H1 (cell line): ENCODE data around the gene ECEL1. TPM values are rescaled to one million over a fixed set of nuclear protein-coding genes. Genes with fewer than 3 reads are reported as not detected.

Source experiments
- CTCF ChIA-PET: fragments of 300-600 bp; sonication (Branson Sonifier 250); formaldehyde crosslinking; loops from one replicate; lab custom pipeline; 2021; ENCODE audit not compliant: partially characterized antibody; lab: Charles Lee
- POLR2A ChIA-PET: fragments of 300-600 bp; sonication (Branson Sonifier 250); formaldehyde crosslinking; loops from one replicate; lab custom pipeline; 2021; ENCODE audit warnings: inconsistent platforms; ENCODE audit not compliant: partially characterized antibody; lab: Charles Lee
- DNase-seq, 2 experiments: peaks; one replicate each; pipeline versions ENCODE4 v3.0.0 to v3.0.0-alpha.2; 2010 to 2022; ENCODE audit warnings: low spot score in 2 of 2, low read depth in 1 of 2, mixed read lengths in 1 of 2
- FAIRE-seq: peaks from 2 replicates; lab custom pipeline; 2011; peaks lifted over from hg19 to GRCh38; lab: Jason Lieb, UNC
- H2AFZ ChIP-seq: 2 replicates; pipeline ENCODE4 v1.8.1; 2012; ENCODE audit warnings: low read length, inconsistent platforms
- H2AK5ac ChIP-seq: 2 replicates; pipeline ENCODE4 v1.6.1; 2013; ENCODE audit warnings: low read depth, low read length
- H2BK120ac ChIP-seq: replicated peaks from 2 replicates; pipeline ENCODE3; 2013; ENCODE audit warnings: low read depth, low read length, inconsistent platforms
- H2BK12ac ChIP-seq: 2 replicates; pipeline ENCODE4 v1.6.1; 2013; ENCODE audit warnings: low read depth, low read length
- H2BK15ac ChIP-seq: 2 replicates; pipeline ENCODE4 v1.6.1; 2013; ENCODE audit warnings: low read length
- H2BK20ac ChIP-seq: 2 replicates; pipeline ENCODE4 v1.6.1; 2013; ENCODE audit warnings: low read length
- H2BK5ac ChIP-seq: 2 replicates; pipeline ENCODE4 v1.6.1; 2013; ENCODE audit warnings: low read depth, low read length
- H3K14ac ChIP-seq: 2 replicates; pipeline ENCODE4 v1.6.1; 2013; ENCODE audit warnings: inconsistent platforms; ENCODE audit not compliant: insufficient read length
- H3K18ac ChIP-seq: 2 replicates; pipeline ENCODE4 v1.6.1; 2013; ENCODE audit warnings: low read length; ENCODE audit errors: extremely low read depth
- H3K23ac ChIP-seq: 2 replicates; pipeline ENCODE4 v1.6.1; 2013; ENCODE audit warnings: inconsistent platforms; ENCODE audit not compliant: insufficient read length
- H3K23me2 ChIP-seq: 2 replicates; pipeline ENCODE4 v1.6.1; 2013; ENCODE audit warnings: low read depth, low read length
- H3K27ac ChIP-seq: 2 replicates; pipeline ENCODE4 v1.6.1; 2011; ENCODE audit warnings: low read depth, low read length, inconsistent platforms
- H3K27me3 ChIP-seq, 4 experiments: replicated peaks in 1 of 4; 1 replicate in 1 of 4; 2 replicates in 3 of 4; pipeline versions ENCODE4 v1.6.1 to v1.8.1; 2011 to 2013; ENCODE audit warnings: low read length in 3 of 4, mild to moderate bottlenecking in 3 of 4, inconsistent platforms in 2 of 4, mixed read lengths in 2 of 4, moderate library complexity in 1 of 4; ENCODE audit not compliant: control insufficient read depth in 3 of 4, insufficient read depth in 3 of 4; ENCODE audit errors: extremely low read depth in 1 of 4
- H3K36me3 ChIP-seq, 4 experiments: 2 replicates each; pipeline versions ENCODE4 v1.6.1 to v1.8.1; 2011 to 2013; ENCODE audit warnings: mild to moderate bottlenecking in 4 of 4, low read length in 3 of 4, moderate library complexity in 2 of 4, control low read depth in 1 of 4, inconsistent platforms in 1 of 4; ENCODE audit not compliant: insufficient read depth in 4 of 4, control insufficient read depth in 2 of 4
- H3K4ac ChIP-seq: replicated peaks from 2 replicates; pipeline ENCODE3; 2013; ENCODE audit warnings: low read length, low read depth, mixed read lengths, inconsistent platforms; ENCODE audit not compliant: insufficient read length
- H3K4me1 ChIP-seq, 4 experiments: replicated peaks in 1 of 4; 1 replicate in 1 of 4; 2 replicates in 3 of 4; pipeline versions ENCODE4 v1.6.1 to v1.8.1; 2011 to 2013; ENCODE audit warnings: low read length in 3 of 4, inconsistent platforms in 2 of 4, mixed read lengths in 1 of 4; ENCODE audit not compliant: insufficient read depth in 4 of 4, control insufficient read depth in 3 of 4
- H3K4me2 ChIP-seq, 2 experiments: 2 replicates each; pipeline versions ENCODE4 v1.6.1 to v1.8.1; 2011 to 2013; ENCODE audit warnings: low read depth in 2 of 2, low read length in 2 of 2, control low read depth in 1 of 2, inconsistent platforms in 1 of 2, mild to moderate bottlenecking in 1 of 2; ENCODE audit not compliant: insufficient read depth in 1 of 2
- H3K4me3 ChIP-seq, 4 experiments: fragments of 200-600, 300-600 bp in 1 of 4; sonication (generic), shearing (Covaris generic), sonication (Bioruptor Twin) in 1 of 4; 2 replicates each; pipeline versions ENCODE4 v1.5.1 to v1.8.1; 2011 to 2016; ENCODE audit warnings: low read length in 4 of 4, low read depth in 3 of 4, control low read depth in 2 of 4, inconsistent platforms in 2 of 4, mild to moderate bottlenecking in 2 of 4, mixed read lengths in 1 of 4, moderate library complexity in 1 of 4; ENCODE audit not compliant: insufficient read depth in 2 of 4; ENCODE audit errors: extremely low read depth in 1 of 4
- H3K56ac ChIP-seq: replicated peaks from 2 replicates; pipeline ENCODE3; 2013; ENCODE audit warnings: low read depth, mild to moderate bottlenecking, mixed read lengths, low read length, inconsistent platforms; ENCODE audit not compliant: insufficient read length
- H3K79me1 ChIP-seq: 2 replicates; pipeline ENCODE4 v1.6.1; 2013; ENCODE audit warnings: low read depth, low read length, control low read depth
- H3K79me2 ChIP-seq, 2 experiments: 2 replicates each; pipeline versions ENCODE4 v1.6.1 to v1.8.1; 2012 to 2013; ENCODE audit warnings: low read length in 2 of 2, mild to moderate bottlenecking in 2 of 2, inconsistent platforms in 1 of 2; ENCODE audit not compliant: insufficient read depth in 2 of 2, control insufficient read depth in 1 of 2
- H3K9ac ChIP-seq, 4 experiments: replicated peaks in 1 of 4; 1 replicate in 1 of 4; 2 replicates in 3 of 4; pipeline versions ENCODE4 v1.6.1 to v1.8.1; 2011 to 2013; ENCODE audit warnings: low read depth in 3 of 4, low read length in 3 of 4, control low read depth in 2 of 4, mild to moderate bottlenecking in 2 of 4, moderate library complexity in 2 of 4, inconsistent platforms in 1 of 4; ENCODE audit errors: extremely low read depth in 1 of 4
- H3K9me3 ChIP-seq, 2 experiments: 2 replicates each; pipeline versions ENCODE4 v1.6.1 to v1.8.1; 2012 to 2013; ENCODE audit warnings: mild to moderate bottlenecking in 2 of 2, moderate library complexity in 2 of 2, control low read depth in 1 of 2, inconsistent platforms in 1 of 2, low read depth in 1 of 2, low read length in 1 of 2, mixed read lengths in 1 of 2; ENCODE audit not compliant: insufficient read depth in 2 of 2
- H4K20me1 ChIP-seq, 2 experiments: replicated peaks in 1 of 2; 2 replicates each; pipeline versions ENCODE3 to v1.8.1; 2011 to 2013; ENCODE audit warnings: inconsistent platforms in 2 of 2, low read length in 2 of 2, mild to moderate bottlenecking in 1 of 2; ENCODE audit not compliant: insufficient read depth in 2 of 2, control insufficient read depth in 1 of 2
- H4K5ac ChIP-seq: 2 replicates; pipeline ENCODE4 v1.6.1; 2013; ENCODE audit warnings: low read length, low read depth, mixed read lengths, inconsistent platforms; ENCODE audit not compliant: insufficient read length
- H4K8ac ChIP-seq: 2 replicates; pipeline ENCODE4 v1.8.0; 2013; ENCODE audit warnings: mild to moderate bottlenecking, moderate library complexity, low read length, inconsistent platforms; ENCODE audit not compliant: insufficient read depth; ENCODE audit errors: extremely low read depth
- H4K91ac ChIP-seq: replicated peaks from 2 replicates; pipeline ENCODE3; 2013; ENCODE audit warnings: low read length, mixed read lengths, inconsistent platforms; ENCODE audit not compliant: insufficient read length
- ASH2L ChIP-seq: fragments of 200-600, 300-600 bp; sonication (generic); IDR thresholded peaks from one replicate; pipeline ENCODE4 v1.7.1; 2017; ENCODE audit warnings: low read length
- ATF3 ChIP-seq: IDR thresholded peaks from 2 replicates; pipeline ENCODE4 v1.6.1; 2011; ENCODE audit warnings: low read depth, mild to moderate bottlenecking, low read length; ENCODE audit not compliant: insufficient read depth
- CHD2 ChIP-seq: IDR thresholded peaks from 2 replicates; pipeline ENCODE4 v1.6.1; 2012; ENCODE audit warnings: low read length, improper control_type of control experiment
- FOSL1 ChIP-seq: IDR thresholded peaks from 2 replicates; pipeline ENCODE4 v1.6.1; 2011; ENCODE audit warnings: mild to moderate bottlenecking, low read depth, low read length, moderate library complexity; ENCODE audit not compliant: insufficient read depth
- HDAC6 ChIP-seq: IDR thresholded peaks from one replicate; pipeline ENCODE4 v1.7.1; 2012; ENCODE audit warnings: low read depth, mild to moderate bottlenecking, inconsistent platforms, low read length, moderate library complexity
- KDM1A ChIP-seq: fragments of 200-600, 300-600 bp; sonication (generic); IDR thresholded peaks from 2 replicates; pipeline ENCODE4 v1.7.1; 2016; ENCODE audit warnings: mild to moderate bottlenecking, low read length, borderline replicate concordance
- KDM4A ChIP-seq: IDR thresholded peaks from one replicate; pipeline ENCODE4 v1.7.1; 2012; ENCODE audit warnings: low read depth, mild to moderate bottlenecking, moderate library complexity, low read length, inconsistent platforms; ENCODE audit not compliant: severe bottlenecking
- KDM5A ChIP-seq: fragments of 200-600 bp; IDR thresholded peaks from 2 replicates; pipeline ENCODE4 v1.7.1; 2012; ENCODE audit warnings: mild to moderate bottlenecking, low read length, inconsistent platforms, mixed read lengths
- SAP30 ChIP-seq: fragments of 300-600 bp; sonication (generic); IDR thresholded peaks from 2 replicates; pipeline ENCODE4 v1.7.1; 2012; ENCODE audit warnings: low read length, moderate library complexity, mild to moderate bottlenecking, inconsistent platforms; ENCODE audit not compliant: insufficient read depth, insufficient replicate concordance
- SIRT6 ChIP-seq: IDR thresholded peaks from one replicate; pipeline ENCODE4 v1.7.1; 2012; ENCODE audit warnings: low read length, inconsistent platforms
- TCF12 ChIP-seq: IDR thresholded peaks from 2 replicates; pipeline ENCODE4 v1.6.1; 2011; ENCODE audit warnings: low read depth, mild to moderate bottlenecking, low read length
- TEAD4 ChIP-seq: IDR thresholded peaks from 2 replicates; pipeline ENCODE4 v1.6.1; 2012; ENCODE audit warnings: low read depth, low read length, inconsistent platforms, mixed read lengths
- WGBS, 2 experiments: shearing (Covaris generic) in 1 of 2; methylation state at CpG; one replicate each; pipeline versions ENCODE4 v1.1.6 to v1.1.7; 2013 to 2015; ENCODE audit warnings: low lambda C conversion rate in 2 of 2, mixed read lengths in 2 of 2, inconsistent platforms in 1 of 2, low coverage in 1 of 2, missing lambda C conversion rate in 1 of 2; ENCODE audit not compliant: insufficient replicate concordance in 2 of 2, insufficient coverage in 1 of 2, insufficient read length in 1 of 2; ENCODE audit errors: extremely low coverage in 1 of 2, missing lambda C conversion rate in 1 of 2; 5-methylcytosine and 5-hydroxymethylcytosine counted together
- polyA plus RNA-seq, 7 experiments: library from polyadenylated mRNA; depleted of rRNA in 3 of 7; stranded (reverse) in 5 of 7; unstranded in 2 of 7; fragments of >200 nt in 5 of 7; fragments of 200-250 nt in 2 of 7; gene quantifications; 1 replicate in 5 of 7; 2 replicates in 1 of 7; 4 replicates in 1 of 7; pipeline versions ENCODE4 v1.2.1 to v1.2.3, GENCODE V29; 2011 to 2013; ENCODE audit warnings: missing spikeins in 2 of 7, mixed read lengths in 2 of 7
- total RNA-seq: library from RNA; stranded (reverse); fragmentation: NEBNext Ultra II Directional; extraction: Animal tissue kit (Norgen Biotek cat#: 25700); gene quantifications from 2 replicates; pipeline ENCODE4 v1.2.1, GENCODE V29; 2021

Gene ECEL1
- total and polyA plus RNA-seq, 2 of the 8 experiments (the other 6 are each of a cell fraction or from before 2014, with no cell fraction given), result 7.7 to 20.2 TPM

- H3K4me3 ChIP-seq, result no peak overlapping the region
- H3K56ac ChIP-seq, result no peak overlapping the region
- no peak overlapping the region for H3K9ac ChIP-seq
- H3K9me3 ChIP-seq, result no peaks in the 10 kb centered on the region
- CTCF ChIA-PET, result interaction anchor here (0.6 to 2.4 kb wide), 19 partner anchors 9 to 158 kb away, joined by 3 to 7 read pairs (median 4); no protein-coding TSS in a partner anchor
- H3K27ac ChIP-seq, result no peak overlapping the region
- WGBS, 2 experiments, result 79% methylated on average over 9 of the region's 10 CpGs; no CpG with 5 or more reads in 1 of the 2 experiments
- H4K5ac ChIP-seq, result no peak overlapping the region
- no peak overlapping the region for H2BK20ac ChIP-seq
- H3K23ac ChIP-seq, result no peak overlapping the region
- no peak overlapping the region for H3K18ac ChIP-seq
- H3K4me2 ChIP-seq, result no peak overlapping the region
- H3K36me3 ChIP-seq, result no peaks in the 10 kb centered on the region
- peaks cover 1% of the 10 kb centered on the region; the same call in 1 of the 2 replicates for H3K23me2 ChIP-seq
- H3K79me2 ChIP-seq, result no peaks in the 10 kb centered on the region
- no peak overlapping the region for H2AK5ac ChIP-seq
- no peak overlapping the region for H2BK120ac ChIP-seq
- no peaks in the 10 kb centered on the region for H3K79me1 ChIP-seq
- POLR2A ChIA-PET, result interaction anchor here (0.8 to 0.9 kb wide), 2 partner anchors 13 to 38 kb away, joined by 3 read pairs; no protein-coding TSS in a partner anchor
- no peak overlapping the region for H3K4ac ChIP-seq
- no peak overlapping the region for H2BK5ac ChIP-seq
- no peak overlapping the region for H2BK15ac ChIP-seq
- peaks cover 0 to 26% (median 10%) of the 10 kb centered on the region in 4 experiments; a peak in 5 of 7 replicates for H3K4me1 ChIP-seq
- H4K20me1 ChIP-seq, result peaks cover 0 to 1% of the 10 kb centered on the region in 2 experiments
- DNase-seq (no peak), FAIRE-seq (no peak)
- H3K27me3 ChIP-seq, result peaks cover 0 to 6% (median 2%) of the 10 kb centered on the region in 4 experiments; a peak in 3 of 7 replicates
- no peak overlapping the region for H4K91ac ChIP-seq
- H3K14ac ChIP-seq, result no peak overlapping the region
- no peak overlapping the region; the same call in 1 of the 2 replicates for H4K8ac ChIP-seq
- no peak overlapping the region for H2AFZ ChIP-seq
- H2BK12ac ChIP-seq, result no peak overlapping the region
- TF ChIP-seq SIRT6, result no peak
- TF ChIP-seq ATF3, result no peak
- no peak for TF ChIP-seq SAP30
- TF ChIP-seq CHD2, result no peak
- TF ChIP-seq KDM1A, result no peak
- TF ChIP-seq KDM5A, result no peak
- no peak for TF ChIP-seq ASH2L
- no peak for TF ChIP-seq KDM4A
- TF ChIP-seq TCF12, result no peak
- TF ChIP-seq HDAC6, result no peak
- TF ChIP-seq TEAD4, result no peak
- TF ChIP-seq FOSL1, result no peak
Observed at GRCh38 chr2:232493701-232494474, 6.3 kb upstream of the ECEL1 start.
